ENCODE results near the gene ARHGAP25. TPM values are rescaled to one million over a fixed set of nuclear protein-coding genes. Genes with fewer than 3 reads are reported as not detected.

The ARHGAP25 gene, protein sequence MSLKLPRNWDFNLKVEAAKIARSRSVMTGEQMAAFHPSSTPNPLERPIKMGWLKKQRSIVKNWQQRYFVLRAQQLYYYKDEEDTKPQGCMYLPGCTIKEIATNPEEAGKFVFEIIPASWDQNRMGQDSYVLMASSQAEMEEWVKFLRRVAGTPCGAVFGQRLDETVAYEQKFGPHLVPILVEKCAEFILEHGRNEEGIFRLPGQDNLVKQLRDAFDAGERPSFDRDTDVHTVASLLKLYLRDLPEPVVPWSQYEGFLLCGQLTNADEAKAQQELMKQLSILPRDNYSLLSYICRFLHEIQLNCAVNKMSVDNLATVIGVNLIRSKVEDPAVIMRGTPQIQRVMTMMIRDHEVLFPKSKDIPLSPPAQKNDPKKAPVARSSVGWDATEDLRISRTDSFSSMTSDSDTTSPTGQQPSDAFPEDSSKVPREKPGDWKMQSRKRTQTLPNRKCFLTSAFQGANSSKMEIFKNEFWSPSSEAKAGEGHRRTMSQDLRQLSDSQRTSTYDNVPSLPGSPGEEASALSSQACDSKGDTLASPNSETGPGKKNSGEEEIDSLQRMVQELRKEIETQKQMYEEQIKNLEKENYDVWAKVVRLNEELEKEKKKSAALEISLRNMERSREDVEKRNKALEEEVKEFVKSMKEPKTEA
- not detected in 2 replicates for total RNA-seq (2021)
- Bru-seq, nascent RNA, result percentile 10 among the genes with signal in this experiment
- BruChase-seq, experiment 1, labeled RNA remaining after a 2-hour chase, result percentile 6 among the genes with signal in this experiment
- percentile 7 among the genes with signal in this experiment for BruChase-seq, experiment 2, labeled RNA remaining after a 6-hour chase
- long read RNA-seq, result 0 reads

DNA sequence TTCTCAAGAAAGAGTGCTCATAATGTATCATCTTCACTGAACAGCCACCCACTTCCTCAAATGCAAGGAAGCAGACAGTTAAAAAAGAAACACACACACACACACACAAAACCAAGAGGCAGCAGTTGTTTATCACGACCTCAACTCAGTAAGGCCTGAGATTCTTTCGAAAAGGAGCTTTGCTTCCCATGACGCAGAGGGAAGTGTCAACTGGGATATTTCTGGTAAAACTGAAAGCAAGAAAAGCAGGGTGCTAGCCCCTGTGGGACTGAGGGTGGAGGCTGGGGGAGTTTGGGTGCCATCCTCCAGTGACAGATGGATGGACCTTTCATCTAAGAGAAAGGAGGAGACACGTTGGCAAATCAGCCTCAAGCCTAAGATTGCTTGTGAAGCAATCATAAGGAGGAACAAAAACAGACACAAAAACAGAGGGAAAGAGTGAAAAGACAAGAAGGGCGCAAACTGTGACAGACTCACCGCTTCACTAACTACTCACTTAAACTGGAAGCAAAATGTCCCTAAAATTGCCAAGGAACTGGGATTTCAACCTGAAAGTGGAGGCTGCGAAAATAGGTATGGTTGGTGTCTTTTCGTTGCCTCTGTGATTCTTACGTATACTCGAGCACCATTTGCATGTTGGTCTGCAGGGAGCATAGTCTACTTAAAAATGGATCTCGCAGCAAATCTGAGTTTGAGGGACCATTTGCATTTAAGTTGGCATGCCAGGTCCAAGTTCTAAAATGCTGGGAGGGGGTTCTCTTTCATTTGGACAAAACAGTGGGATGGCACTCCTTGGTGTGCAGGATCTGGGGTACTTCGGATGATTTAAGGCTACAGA lies at the start of gene ARHGAP25:
TSS of gene ARHGAP25 (plus strand) at position 124 of the 838 bp plus-strand sequence. CDS start at position 513, 389 bp downstream.
- no peaks in the 10 kb centered on the region for H3K36me3 ChIP-seq (ENCODE audit: low read depth)
- POLR2A ChIA-PET (ENCODE audit: unreplicated experiment), result interaction anchor here (0.7 kb wide), 1 partner anchor 1780 kb away, joined by 5 read pairs; no protein-coding TSS in a partner anchor
- no peaks in the 10 kb centered on the region for H3K27me3 ChIP-seq (ENCODE audit: insufficient read depth, low read depth)
- no peaks in the 10 kb centered on the region for H3F3A ChIP-seq (ENCODE audit: insufficient read depth, low read depth)
- no peak within 1 kb of the TSS for H3K4me2 ChIP-seq
- no peak for DNase-seq
- intact Hi-C loops (cut with micrococcal nuclease; ENCODE audit: unreplicated experiment), result no loop called here
- CTCF ChIA-PET, result no interaction called here
- no peak within 1 kb of the TSS for H2AFZ ChIP-seq
- no peak within 1 kb of the TSS for H3K27ac ChIP-seq
- H3K4me3 ChIP-seq, result no peak within 1 kb of the TSS
- TF ChIP-seq, protein P1, sequence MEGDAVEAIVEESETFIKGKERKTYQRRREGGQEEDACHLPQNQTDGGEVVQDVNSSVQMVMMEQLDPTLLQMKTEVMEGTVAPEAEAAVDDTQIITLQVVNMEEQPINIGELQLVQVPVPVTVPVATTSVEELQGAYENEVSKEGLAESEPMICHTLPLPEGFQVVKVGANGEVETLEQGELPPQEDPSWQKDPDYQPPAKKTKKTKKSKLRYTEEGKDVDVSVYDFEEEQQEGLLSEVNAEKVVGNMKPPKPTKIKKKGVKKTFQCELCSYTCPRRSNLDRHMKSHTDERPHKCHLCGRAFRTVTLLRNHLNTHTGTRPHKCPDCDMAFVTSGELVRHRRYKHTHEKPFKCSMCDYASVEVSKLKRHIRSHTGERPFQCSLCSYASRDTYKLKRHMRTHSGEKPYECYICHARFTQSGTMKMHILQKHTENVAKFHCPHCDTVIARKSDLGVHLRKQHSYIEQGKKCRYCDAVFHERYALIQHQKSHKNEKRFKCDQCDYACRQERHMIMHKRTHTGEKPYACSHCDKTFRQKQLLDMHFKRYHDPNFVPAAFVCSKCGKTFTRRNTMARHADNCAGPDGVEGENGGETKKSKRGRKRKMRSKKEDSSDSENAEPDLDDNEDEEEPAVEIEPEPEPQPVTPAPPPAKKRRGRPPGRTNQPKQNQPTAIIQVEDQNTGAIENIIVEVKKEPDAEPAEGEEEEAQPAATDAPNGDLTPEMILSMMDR (conservative IDR thresholded peaks at IDR 0.05), result no peak
- no peak for TF ChIP-seq EZH2 (IDR thresholded peaks at IDR 0.05; ENCODE audit: low read depth)
- H3K9me3 ChIP-seq (ENCODE audit: insufficient read depth, low read depth), result no peaks in the 10 kb centered on the region
- H3K4me1 ChIP-seq (replicated peaks; ENCODE audit: insufficient read depth), result no peaks in the 10 kb centered on the region
- H3K9me2 ChIP-seq (ENCODE audit: insufficient read depth), result no peaks in the 10 kb centered on the region
- no peaks in the 10 kb centered on the region for H3K79me2 ChIP-seq (ENCODE audit: low read depth)
- BruUV-seq (replicated peaks), result no TSS peak
- H4K20me1 ChIP-seq (ENCODE audit: insufficient read depth), result no peaks in the 10 kb centered on the region

DNA sequence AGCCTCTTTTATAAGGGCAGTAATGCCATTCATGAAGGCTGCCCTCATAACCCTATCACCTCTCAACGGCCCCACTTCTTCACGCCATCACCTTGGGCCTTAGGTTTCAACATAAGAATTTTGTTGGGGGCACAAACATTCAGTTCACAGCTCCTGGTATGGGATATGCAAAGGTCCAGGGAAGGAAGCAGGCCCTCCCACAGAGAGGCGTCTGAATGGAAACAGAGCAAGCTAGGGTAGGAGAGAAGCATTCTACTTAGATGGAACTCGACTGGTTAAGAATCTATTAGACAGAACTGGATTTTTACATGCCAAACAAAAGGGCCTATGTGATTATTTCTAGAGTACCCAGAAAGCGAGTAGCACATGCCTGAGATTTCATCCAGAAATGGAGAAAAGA lies 48.4 kb upstream of the ARHGAP25 start:
- intact Hi-C loops (cut with micrococcal nuclease; ENCODE audit: unreplicated experiment), result no loop called here
- H3F3A ChIP-seq (ENCODE audit: insufficient read depth, low read depth), result no peaks in the 10 kb centered on the region
- no peak overlapping the region for H3K4me3 ChIP-seq
- no TSS peak for BruUV-seq (replicated peaks)
- H3K9me3 ChIP-seq (ENCODE audit: insufficient read depth, low read depth), result no peaks in the 10 kb centered on the region
- POLR2A ChIA-PET (ENCODE audit: unreplicated experiment), result no interaction called here
- H3K9me2 ChIP-seq (ENCODE audit: insufficient read depth), result no peaks in the 10 kb centered on the region
- no peak overlapping the region for H3K4me2 ChIP-seq
- no peak overlapping the region for H2AFZ ChIP-seq
- H3K79me2 ChIP-seq (ENCODE audit: low read depth), result no peaks in the 10 kb centered on the region
- H3K36me3 ChIP-seq (ENCODE audit: low read depth), result no peaks in the 10 kb centered on the region
- H3K4me1 ChIP-seq (replicated peaks; ENCODE audit: insufficient read depth), result no peaks in the 10 kb centered on the region
- CTCF ChIA-PET, result no interaction called here
- no peaks in the 10 kb centered on the region for H3K27me3 ChIP-seq (ENCODE audit: insufficient read depth, low read depth)
- no peak overlapping the region for H3K27ac ChIP-seq
- DNase-seq, result no peak
- no peak for TF ChIP-seq EZH2 (IDR thresholded peaks at IDR 0.05; ENCODE audit: low read depth)
- TF ChIP-seq, protein P1 (conservative IDR thresholded peaks at IDR 0.05), result no peak
- no peaks in the 10 kb centered on the region; the same call in 1 of the 2 replicates for H4K20me1 ChIP-seq (ENCODE audit: insufficient read depth)

DNA sequence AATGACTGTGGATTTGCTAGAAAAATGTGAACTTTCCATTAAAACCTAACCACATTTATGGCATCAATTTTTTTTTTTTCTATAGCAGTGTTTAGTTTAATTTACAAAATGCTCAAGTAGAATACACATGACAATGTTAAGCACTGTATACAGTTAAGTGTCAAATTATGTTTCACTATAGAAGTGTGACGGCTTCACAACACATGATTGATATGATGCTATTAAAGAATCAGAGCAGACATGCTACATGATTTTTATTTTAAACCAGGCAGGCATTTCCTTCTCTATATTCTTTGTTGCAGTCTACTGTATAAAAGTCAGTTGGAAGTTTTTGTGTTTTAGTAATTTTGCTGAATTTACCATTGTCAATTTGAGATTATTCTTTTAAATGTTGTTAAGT lies 47.6 kb upstream of the ARHGAP25 start:
- intact Hi-C loops (cut with micrococcal nuclease; ENCODE audit: unreplicated experiment), result no loop called here

More for the DNA sequence above, 47.6 kb upstream of the ARHGAP25 start:
- Histone ChIP-seq H3K9me3 (ENCODE audit: insufficient read depth, low read depth) (no peaks in the 10 kb centered on the region), H3K4me3 (no peak overlapping the region), H3K27me3 (ENCODE audit: insufficient read depth, low read depth) (no peaks in the 10 kb centered on the region), H3K79me2 (ENCODE audit: low read depth) (no peaks in the 10 kb centered on the region), H3K27ac (no peak overlapping the region), H3K36me3 (ENCODE audit: low read depth) (no peaks in the 10 kb centered on the region), H4K20me1 (ENCODE audit: insufficient read depth) (no peaks in the 10 kb centered on the region; the same call in 1 of the 2 replicates), H2AFZ (no peak overlapping the region), H3K9me2 (ENCODE audit: insufficient read depth) (no peaks in the 10 kb centered on the region), H3F3A (ENCODE audit: insufficient read depth, low read depth) (no peaks in the 10 kb centered on the region), H3K4me2 (no peak overlapping the region), H3K4me1 (replicated peaks; ENCODE audit: insufficient read depth) (no peaks in the 10 kb centered on the region)
- ChIA-PET CTCF (no interaction called here), POLR2A (ENCODE audit: unreplicated experiment) (no interaction called here)
- BruUV-seq (replicated peaks), result no TSS peak
- TF ChIP-seq, protein P1 (conservative IDR thresholded peaks at IDR 0.05), result no peak
- TF ChIP-seq EZH2 (IDR thresholded peaks at IDR 0.05; ENCODE audit: low read depth), result no peak
- no peak for DNase-seq

All from PC-9 (cell line).